ENCODE data around the gene LCN15.

GRCh38 chr9:136746621-136747020 is 17.7 kb downstream of the LCN15 start:
- TF ChIP-seq CTCF (IDR thresholded peaks at IDR 0.05; ENCODE audit: poor library complexity, severe bottlenecking) (no peak), EP300 (conservative IDR thresholded peaks at IDR 0.05; ENCODE audit: poor library complexity, severe bottlenecking) (no peak), SMC3 (conservative IDR thresholded peaks at IDR 0.05; ENCODE audit: poor library complexity) (no peak), TAF1 (IDR thresholded peaks at IDR 0.05; ENCODE audit: low read depth) (no peak), EZH2 (IDR thresholded peaks at IDR 0.05; ENCODE audit: borderline replicate concordance, insufficient read depth, low read length, poor library complexity, severe bottlenecking) (no peak), RAD21 (conservative IDR thresholded peaks at IDR 0.05) (no peak)
